GM19397 (cell line): Measurements from ENCODE around the gene MAFF.
"Not testable (repeated sequence)": the region's sequence is repeated elsewhere in the genome, so short reads cannot be mapped to it uniquely, and the experiment has no call there.

ENCODE experiments used
- ATAC-seq: cut with Tn5 transposase; IDR thresholded peaks from one replicate; pipeline ENCODE4 v1.9.1; 2021; ENCODE audit warnings: mild to moderate bottlenecking, moderate library complexity; ENCODE audit not compliant: unreplicated experiment

MAFF gene

GRCh38 chr22:38221908-38222796, 20.4 kb downstream of the MAFF start:
- no peak for ATAC-seq

- no peak for ATAC-seq
These were observed 21.0 kb downstream of the MAFF start for GRCh38 chr22:38222797-38223119.

- ATAC-seq = no peak
These were observed 21.6 kb downstream of the MAFF start for GRCh38 chr22:38223289-38223960.

GRCh38 chr22:38226853-38227649, 25.3 kb downstream of the MAFF start:
- no peak for ATAC-seq

- no peak for ATAC-seq
These were observed 26.6 kb downstream of the MAFF start for GRCh38 chr22:38228326-38228872.

DNA sequence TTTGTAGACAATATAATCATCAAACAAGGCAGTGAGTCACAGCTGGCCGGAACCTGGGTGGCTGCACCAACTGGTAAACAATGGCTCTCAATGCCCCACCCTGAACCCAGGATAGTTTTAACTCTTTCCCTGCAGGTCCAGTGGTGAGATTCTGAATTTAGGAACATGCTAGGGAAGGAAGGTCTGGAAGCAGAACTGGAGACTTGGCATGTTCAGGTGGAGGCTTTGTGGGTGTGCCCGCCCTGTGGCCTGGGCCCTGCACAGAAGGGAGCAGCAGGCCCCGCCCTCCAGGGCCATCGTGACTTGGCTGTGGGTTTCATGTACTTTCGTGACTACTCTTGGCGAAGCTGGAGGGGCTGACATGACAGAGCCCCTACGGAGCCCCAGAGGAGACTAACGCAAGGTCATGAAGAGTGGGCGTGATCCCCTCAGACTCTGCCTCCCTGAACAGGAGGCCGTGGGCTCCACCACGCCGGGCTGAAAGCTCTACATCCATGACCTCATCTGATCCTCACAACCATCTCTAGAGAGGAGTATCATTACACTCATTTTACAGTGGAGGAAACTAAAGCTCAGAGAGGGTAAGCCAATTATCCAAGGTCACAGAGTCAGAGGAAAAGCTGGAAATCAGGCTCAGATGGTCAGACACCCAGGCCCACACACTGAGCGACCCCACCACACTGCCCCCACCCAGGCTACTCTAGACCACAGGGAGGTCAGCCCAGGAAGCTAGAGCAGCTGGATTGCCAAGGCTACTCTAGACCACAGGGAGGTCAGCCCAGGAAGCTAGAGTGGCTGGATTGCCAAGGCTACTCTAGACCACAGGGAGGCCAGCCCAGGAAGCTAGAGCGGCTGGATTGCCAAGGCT, 27.3 kb downstream of the MAFF start:
- no peak for ATAC-seq

DNA sequence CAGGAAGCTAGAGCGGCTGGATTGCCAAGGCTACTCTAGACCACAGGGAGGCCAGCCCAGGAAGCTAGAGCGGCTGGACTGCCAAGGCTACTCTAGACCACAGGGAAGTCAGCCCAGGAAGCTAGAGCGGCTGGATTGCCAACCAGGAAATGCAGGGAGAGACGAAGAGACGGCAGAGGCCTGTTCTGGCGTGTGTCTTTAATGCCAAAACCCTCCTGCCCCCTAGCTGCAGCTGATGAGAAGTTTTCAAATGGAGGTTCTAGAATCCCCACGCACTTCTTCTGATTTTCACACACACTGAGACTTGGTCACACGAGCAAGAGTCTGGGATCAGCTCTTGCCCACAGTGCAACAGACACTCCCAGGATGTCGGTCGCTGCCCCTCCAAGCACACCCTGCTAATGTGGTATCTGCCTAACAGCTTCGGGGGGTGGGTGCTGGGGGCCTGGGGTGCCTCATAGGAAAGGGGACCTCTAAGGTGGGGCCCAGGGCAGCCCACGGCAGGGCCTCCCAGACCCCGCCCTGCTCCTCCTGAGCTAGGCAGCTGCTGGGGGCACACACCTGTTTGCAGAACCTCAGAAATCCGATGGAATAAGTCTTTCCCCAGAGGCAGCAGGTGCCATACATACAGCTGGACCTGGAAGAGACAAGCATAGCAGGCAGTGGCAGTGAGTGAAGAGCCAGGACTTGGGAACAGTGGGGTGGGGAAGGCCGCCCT, 28.5 kb downstream of the MAFF start:
- ATAC-seq = no peak

DNA sequence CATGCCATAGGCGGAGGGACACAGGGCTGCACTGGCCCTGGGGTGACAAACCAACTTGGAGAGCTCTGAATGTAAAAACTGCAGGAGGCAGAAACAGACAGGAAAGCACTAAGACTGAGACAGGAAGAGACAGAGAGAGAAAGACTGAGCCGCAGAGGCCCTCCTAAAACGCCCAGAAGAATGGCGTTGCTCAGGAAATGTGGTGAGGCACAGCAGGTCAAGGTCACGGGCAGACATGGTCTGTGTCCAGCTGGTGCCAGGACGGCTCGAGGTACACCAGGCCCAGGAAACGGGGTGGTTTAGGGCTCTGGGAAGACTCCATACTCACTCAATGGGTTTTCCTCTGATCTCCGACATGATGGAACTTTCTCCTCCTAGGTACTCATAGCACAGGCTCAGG, 29.1 kb downstream of the MAFF start:
- ATAC-seq = no peak

DNA sequence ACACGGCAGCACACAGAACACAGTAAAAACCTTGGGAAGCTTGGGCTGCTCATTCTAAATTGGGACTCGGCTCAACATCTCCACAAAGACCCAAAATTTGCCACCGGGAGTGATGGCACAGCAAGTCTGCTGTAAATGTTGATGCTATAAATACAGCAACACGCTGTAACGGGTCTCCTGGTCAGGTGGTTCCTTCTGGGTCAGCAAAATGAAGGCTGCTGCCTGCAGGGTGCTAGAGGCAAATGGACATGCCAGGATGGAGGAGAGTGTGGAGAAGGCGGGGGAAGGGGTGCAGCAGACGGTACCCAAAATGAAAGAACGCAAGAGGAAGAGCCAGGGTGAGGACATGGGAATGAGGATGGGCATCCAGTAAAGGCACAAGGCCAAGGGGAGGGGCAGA, 30.4 kb downstream of the MAFF start:
- no peak for ATAC-seq

DNA sequence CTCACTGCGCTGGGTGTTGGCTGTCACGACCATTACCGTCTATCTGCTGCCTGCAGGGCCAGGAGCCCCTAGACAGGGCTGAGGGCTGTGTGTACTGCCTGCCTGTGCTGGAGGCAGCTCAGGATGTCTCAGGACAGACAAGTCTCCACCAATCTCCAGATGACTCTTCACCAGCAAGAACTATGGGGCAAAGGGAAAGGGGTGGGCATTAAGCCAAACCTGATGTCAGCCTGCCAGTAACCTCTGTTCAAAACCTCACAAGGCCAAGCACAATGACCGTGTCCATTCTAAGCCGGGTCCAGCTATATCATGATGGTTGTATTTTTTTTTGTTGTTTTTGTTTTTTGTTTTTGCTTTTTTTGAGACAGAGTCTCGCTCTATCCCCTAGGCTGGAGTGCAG, 31.6 kb downstream of the MAFF start:
- ATAC-seq = no peak

DNA sequence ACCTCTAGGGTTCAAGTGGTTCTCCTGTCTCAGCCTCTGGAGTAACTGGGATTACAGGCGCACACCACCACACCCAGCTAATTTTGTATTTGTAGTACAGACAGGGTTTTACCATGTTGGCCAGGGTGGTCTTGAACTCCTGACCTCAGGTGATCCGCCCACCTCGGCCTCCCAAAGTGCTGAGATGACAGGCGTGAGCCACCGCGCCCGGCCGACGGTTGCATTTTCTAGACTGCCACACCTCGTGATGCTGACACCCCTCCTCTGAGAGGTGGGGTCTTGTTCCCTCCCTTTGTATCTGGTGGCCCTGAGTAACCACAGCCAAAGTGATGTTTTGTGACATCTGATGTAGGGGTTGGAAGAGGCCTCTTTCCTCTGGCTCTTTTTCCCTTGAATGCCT, 32.1 kb downstream of the MAFF start:
- ATAC-seq = not testable (repeated sequence)

DNA sequence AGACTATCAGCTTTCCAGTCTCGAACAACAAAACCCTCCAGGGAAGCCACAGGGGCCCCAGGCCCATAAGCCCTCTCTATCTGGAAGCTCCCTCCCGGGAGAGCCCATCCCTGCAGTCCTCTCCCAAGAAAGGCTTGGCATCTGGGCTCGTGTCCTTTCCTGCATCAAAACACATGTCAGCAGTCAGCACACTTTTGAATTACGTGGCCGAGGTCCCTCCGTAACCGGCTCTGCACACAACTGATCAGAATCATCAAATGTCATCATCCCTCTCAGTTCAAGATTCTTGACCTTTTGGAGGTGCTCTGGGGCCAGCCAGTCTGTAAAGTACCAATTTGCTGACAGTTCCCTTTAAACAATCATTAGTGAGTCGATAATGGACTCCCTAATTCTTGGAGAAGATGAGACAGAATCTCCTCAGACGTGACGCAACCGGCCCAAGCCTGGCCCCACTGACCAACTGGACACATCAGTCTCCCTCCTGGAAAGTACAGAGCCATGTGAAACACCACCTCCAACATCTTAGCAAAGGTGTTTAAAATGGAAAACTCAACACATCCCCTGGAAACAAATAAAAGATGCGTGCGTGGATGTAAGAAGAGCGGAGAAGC, 33.6 kb downstream of the MAFF start:
- ATAC-seq = no peak

DNA sequence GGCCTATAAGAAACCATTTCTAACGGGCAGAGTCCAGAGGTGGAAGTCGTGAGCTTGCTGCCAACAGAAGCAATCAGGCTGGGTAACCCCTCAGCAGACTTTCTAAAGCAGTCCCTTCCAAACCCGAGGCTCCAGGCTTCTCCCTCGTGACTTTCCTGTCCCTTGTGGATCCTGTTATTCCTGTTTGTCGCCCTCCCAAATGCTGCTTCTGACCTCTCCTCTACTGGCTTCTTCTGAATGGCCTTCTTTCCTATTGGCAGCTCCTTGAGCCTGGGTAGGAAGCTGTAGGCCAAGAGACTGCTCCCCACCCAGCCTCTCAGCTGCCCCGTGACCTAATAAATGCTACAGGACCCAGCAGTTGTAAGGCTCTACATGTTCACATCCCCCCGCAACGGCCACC, 35.0 kb downstream of the MAFF start:
- no peak for ATAC-seq

- no peak for ATAC-seq
These were observed 36.8 kb downstream of the MAFF start for GRCh38 chr22:38238519-38239071.

- ATAC-seq = no peak
These were observed 37.4 kb downstream of the MAFF start for GRCh38 chr22:38239101-38239761.

GRCh38 chr22:38240734-38241252, 39.0 kb downstream of the MAFF start:
- ATAC-seq = no peak

- ATAC-seq = no peak
These were observed 41.4 kb downstream of the MAFF start for GRCh38 chr22:38243007-38243765.

- no peak for ATAC-seq
These were observed 42.3 kb downstream of the MAFF start for GRCh38 chr22:38244106-38244505.
